EL (cell line): ENCODE data around the gene UNC13D.
"Not testable (repeated sequence)": the region's sequence is repeated elsewhere in the genome, so short reads cannot be mapped to it uniquely, and the experiment has no call there.

Experiments
- DNase-seq: peaks from one replicate; pipeline ENCODE4 v3.0.0-alpha.2; 2016

Gene UNC13D

GRCh38 chr17:75819116-75819515 is 25.1 kb downstream of the UNC13D start:
- DNase-seq, result no peak

- no peak for DNase-seq
Measured at GRCh38 chr17:75818326-75818885, 25.8 kb downstream of the UNC13D start.

DNA sequence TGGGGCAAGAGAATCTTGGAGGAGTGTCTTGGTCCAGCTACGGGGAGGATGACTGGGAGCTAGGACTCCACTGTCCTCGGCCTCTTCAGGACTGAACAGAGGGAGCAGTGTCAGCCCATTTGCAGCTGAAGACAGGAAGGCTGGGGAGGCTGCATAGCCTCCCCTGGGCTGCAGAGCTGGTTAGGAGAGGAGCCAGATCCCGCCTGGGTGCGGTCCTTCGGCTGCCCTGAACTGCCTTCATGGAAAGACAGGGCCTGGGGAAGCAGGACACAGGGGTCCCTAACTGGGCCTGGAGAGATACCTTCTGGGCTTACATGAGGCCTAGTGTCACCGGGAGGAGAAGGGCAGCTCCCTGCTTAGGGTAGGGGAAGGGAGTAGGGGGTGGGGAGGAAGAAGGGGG is 26.6 kb downstream of the UNC13D start:
- no peak for DNase-seq

GRCh38 chr17:75816693-75817092 is 27.5 kb downstream of the UNC13D start:
- no peak for DNase-seq

DNA sequence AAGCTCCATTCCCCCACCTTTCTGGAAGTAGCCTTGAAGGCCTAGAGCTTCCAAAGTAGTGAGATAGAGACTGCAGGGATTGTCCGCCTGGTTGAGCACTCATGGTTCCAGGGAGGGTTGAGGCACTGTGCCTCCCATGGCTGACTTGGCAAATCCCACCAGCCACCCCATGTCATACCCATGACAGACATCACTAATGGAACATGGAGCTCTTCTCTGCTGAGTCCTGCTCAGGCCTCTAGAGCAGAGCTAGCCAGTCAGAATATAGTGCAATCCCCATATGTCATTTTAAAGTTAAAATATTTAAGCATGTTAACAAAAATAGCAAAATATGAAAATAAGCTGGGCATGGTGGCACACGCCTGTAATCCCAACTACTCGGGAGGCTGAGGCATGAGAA is 28.8 kb downstream of the UNC13D start:
- no peak for DNase-seq

DNA sequence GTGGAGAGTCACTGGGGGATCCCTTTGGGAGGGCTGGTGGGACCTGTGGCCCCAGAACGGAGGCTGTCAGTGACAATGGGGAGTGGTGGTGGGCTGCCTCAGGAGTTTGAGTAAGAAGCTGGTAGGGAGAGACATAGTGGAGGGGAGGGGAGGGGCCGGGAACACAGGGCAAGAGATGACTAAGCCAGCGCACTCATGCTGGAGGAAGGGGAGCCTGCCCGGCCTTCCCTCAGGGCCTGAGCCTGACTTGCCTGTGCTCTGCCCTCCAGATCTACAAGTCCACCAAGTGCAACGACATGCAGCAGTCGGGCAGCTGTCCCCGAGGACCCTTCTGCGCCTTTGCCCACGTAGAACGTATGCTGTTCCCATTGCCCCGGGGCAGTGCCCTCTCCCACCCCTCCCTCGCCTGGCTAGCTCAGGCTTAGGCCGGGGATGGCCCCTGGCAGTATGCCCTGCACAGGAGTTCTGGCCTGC is 29.3 kb downstream of the UNC13D start:
- peak; percentile 87 for DNase-seq

- DNase-seq, result no peak
Measured at GRCh38 chr17:75814021-75814395, 30.2 kb downstream of the UNC13D start.

DNA sequence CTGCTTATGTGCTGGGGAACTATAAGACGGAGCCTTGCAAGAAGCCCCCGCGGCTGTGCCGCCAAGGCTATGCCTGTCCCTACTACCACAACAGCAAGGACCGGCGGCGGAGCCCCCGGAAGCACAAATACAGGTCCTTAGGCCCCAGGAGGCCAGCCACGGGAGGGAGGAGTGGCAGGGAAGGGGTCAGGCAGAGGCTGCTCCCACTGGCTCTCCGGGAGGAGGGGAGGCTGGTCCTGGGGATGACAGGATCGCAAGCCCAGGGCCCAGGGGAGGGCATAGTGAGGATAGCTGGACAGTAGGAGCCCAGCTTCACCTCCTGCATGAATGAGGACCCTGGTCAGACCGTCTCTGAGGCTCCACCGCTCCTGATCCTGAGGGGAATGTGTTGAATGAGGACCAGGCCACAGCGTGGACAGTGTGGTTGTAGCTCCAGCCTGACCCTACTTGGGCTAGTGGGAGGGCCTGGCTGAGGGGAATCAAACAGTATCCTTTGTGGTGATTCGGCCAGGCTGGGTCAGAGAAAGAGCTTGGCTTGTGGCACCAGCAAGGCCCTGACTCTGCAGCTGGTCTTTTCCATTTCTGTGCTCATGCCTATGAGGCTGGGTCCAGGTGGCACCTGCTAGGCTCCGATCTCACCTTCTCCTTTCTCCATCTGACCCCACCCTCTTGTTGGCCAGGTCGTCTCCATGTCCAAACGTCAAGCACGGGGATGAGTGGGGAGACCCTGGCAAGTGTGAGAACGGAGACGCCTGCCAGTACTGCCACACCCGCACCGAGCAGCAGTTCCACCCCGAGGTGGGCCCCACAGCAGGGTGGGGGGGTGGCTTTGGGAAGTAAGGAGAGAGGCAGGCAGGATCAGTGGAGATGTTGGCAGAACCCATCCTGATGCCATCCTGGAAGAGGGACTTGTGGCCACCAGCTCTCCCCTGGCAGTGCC is 30.9 kb downstream of the UNC13D start:
- DNase-seq, result no peak

GRCh38 chr17:75812096-75813013 is 31.8 kb downstream of the UNC13D start:
- no peak for DNase-seq

GRCh38 chr17:75811174-75811573 is 33.0 kb downstream of the UNC13D start:
- DNase-seq, result no peak

DNA sequence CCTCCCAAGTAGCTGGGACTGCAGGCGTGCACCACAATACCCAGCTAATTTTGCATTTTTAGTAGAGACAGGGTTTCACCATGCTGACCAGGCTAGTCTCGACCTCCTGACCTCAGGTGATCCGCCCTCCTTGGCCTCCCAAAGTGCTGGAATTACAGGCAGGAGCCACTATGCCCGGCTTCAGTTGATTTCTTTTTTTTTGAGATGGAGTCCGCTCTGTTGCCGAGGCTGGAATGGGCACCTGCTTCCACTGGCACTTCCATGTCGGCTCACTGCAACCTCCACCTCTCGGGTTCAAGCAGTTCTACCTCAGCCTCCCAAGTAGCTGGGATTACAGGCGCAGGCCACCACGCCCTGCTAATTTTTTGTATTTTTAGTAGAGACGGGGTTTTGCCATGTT is 33.4 kb downstream of the UNC13D start:
- DNase-seq, result not testable (repeated sequence)

DNA sequence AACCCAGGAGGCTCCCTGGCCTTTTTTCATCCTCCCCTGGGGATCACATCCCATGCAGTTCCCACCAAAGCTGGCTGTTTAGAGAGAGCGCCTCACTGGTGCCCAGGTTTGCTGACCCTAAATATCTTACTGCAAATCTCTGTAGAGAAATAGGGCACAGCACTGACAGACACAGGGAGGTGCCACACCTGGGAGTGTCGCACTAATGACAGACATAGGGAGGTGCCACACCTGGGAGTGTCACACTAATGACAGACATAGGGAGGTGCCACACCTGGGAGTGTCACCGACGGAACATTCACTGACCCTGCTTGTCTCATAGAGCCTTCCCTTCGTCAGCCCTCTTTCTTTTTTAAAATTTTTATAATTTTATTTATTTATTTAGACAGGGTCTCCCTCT is 34.0 kb downstream of the UNC13D start:
- DNase-seq, result no peak

DNA sequence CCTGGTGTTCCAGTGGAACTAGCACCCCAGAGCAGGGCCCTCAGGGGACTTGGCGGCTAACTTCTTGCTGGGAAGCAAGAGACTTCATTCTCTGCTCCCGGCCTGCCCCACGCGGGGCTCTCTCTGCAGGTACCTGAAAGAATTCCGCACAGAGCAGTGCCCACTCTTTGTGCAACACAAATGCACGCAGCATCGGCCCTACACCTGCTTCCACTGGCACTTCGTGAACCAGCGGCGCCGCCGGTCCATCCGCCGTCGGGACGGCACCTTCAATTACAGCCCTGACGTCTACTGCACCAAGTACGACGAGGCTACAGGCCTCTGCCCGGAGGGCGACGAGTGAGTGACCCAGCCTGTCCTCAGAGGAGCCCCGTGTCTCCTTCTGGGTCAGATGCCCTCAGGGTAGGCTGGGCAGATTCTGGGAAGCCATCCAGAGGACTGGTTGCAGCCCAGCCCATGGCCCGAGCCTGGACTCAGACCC is 34.5 kb downstream of the UNC13D start:
- no peak for DNase-seq

DNA sequence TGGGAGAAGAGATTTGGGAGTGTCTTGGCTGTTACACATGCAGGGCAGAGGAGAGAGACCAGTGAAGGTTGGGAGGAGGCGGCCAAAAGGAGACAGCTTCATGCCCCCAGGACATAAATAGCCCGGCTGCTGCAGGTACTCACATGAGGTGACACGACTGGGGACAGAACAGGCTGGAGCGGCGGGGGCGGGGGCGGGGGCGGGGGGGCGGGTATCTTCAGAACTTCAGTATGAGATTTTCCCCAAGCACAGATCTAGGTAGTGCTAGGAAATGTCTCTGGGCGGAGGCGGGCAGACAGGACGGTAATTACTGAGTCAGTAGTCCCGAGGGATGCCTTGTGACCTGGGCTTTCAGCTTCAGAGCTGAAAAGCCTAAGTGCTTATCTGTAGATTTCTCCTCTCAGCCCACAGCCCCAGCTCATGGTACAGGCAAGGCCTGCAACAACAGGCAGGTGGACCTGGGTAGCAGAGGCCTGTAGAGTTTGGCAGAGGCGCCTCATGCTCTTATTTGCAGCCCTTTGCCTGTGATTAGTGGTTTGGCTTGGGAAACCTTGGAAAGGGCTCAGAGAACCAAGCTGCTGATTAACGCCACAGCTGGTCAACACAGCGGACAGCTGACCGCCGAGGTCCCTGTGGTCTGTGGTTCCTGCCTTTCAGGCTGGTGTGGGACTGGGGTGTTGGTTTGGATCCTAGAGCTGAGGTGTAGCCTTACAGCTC is 35.1 kb downstream of the UNC13D start:
- DNase-seq, result no peak

GRCh38 chr17:75808549-75808904 is 35.7 kb downstream of the UNC13D start:
- no peak for DNase-seq

GRCh38 chr17:75807861-75808260 is 36.3 kb downstream of the UNC13D start:
- DNase-seq, result no peak

GRCh38 chr17:75806822-75807500 is 37.2 kb downstream of the UNC13D start:
- no peak for DNase-seq

DNA sequence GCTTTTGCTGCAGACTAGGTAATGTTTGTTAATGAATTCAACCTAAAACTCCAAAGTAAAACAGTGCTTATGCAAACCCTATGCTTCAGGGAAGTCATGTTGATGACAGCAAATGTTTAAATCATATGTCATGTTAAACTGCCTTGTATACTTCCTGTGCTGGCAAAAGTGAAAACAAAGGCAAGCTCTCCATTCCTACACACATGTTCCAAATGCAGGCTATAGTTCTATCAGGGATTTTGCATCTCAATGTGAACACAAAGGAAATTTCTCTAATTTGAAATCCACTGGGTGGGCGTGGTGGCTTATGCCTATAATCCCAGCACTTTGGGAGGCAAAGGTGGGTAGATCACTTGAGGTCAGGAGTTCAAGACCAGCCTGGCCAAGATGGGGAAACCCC is 40.3 kb downstream of the UNC13D start:
- DNase-seq, result no peak

- no peak for DNase-seq
Measured at GRCh38 chr17:75799402-75799801, 44.8 kb downstream of the UNC13D start.

DNA sequence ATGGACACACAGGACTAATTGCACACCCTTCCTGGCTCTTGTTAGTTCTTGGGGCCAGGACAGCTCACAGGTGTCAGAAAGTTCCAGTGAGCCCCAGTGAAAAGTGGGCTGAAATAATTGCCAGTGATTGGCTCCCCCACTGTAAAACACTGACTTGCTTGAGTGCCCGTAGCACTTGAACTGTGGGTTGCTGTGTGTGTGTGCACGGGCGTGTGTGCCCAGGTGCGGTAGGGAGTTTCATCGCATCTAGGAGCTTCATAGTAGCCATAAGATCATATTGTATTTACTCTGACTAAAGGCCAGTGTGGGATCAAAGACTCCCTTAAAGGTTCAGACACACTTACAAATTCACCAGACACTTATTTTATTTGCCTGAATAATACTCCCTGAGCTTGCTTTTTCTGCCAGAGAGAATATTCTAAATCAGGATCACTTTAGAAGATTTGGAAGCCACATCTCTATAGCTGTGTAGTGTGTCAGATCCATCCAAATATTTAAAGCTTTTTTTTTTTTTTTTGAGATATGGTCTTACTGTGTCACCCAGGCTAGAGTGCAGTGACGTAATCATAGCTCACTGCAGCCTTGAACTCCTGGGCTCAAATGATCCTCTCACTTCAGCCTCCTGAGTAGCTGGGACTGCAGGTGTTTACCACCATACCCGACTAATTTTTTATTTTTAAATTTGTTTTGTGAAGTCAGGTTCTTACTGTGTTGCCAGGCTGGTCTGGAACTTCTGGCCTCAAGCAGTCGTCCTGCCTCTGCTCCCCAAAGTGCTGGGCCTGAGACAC is 48.2 kb downstream of the UNC13D start:
- no peak for DNase-seq

DNA sequence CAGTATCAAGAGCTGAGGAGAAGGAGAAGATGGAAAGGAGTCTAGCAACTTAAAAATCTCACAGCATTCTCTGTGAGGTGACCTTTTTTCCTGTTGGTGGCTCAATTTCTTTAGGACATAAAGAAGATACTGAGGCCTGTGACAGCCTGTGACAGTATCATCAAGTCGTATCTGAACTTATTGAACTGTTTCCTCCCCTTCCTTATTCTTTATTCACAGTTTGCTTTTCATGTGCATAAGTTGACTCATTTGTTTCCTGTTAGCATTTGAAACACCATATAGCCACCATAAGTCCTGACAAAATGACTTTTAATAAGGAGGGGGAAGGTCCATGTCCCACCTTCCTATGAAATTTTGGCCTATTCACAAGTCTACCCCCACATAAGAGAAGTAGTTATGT is 50.7 kb downstream of the UNC13D start:
- no peak for DNase-seq
